ENCODE data around the gene VEGFB. TPM values are rescaled to one million over a fixed set of nuclear protein-coding genes. Genes with fewer than 3 reads are reported as not detected.

The VEGFB gene
- total RNA-seq, 1 donor from 2014 or later, result 134 TPM

DNA sequence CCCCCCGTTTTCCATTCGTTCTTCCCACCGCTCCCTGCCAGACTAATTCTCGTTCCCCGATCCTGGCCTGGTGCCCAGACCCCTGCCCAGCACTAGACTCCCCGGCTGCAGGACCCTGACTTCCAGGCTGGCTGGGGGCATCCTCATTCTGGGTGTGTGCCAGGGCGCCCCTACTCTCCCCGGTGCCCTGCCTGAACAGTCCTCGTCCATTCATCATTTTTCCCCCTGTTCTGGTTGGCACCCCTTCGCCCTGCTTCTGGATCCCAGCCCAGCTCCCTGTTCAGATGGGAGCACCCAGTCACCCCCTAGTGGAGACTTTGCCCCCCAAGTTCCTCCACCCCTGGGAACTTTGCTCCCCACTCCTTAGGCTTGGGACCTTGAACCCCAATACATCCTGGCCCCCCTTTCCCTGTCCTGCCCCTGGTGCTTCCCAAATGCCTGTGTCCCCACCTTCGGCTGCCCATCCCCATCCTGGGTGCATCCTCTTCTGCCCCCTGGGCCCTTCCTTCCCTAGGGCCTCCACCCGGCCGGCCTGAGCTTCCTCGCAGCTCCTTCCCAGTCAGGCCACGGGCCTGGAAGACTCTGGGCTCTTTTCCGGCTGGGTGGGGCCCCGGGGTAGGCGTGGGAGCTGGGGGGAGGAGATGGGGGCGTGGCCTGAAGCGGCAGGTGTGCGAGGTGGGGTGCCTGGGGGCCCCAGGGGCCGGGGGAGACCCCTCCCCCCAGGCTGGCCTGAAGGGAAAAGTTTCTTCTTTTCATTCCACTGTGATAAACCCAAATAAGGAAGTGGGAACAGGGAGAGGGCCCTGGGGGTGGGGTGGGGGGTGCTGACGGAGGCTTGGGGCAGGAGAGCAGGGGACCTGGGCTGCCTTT, 17.9 kb downstream of the VEGFB start:
- DNase-seq (ENCODE audit: low spot score), result peak; percentile 81
- ATAC-seq, result peak; percentile 22
- intact Hi-C loops (cut with DNase I), result no loop called here

DNA sequence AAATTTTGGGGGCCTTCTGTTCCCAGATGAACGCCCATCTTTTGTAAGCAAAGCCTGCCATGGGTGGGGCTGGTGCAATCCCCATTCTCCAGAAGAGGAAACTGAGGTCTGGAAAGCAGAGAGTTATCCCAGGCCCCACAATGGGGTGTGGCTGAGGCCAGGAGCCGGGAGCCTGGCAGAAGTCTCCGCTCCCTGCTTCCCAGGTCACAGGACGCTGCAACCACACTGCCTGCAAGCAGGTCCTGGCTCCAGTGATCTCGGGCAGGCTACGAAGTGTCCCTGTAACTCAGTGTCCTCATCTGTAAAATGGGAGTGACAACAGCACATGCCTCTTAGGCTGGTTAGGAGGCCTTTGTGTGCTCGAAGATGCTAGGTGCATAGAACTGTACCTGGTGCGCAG, 18.7 kb downstream of the VEGFB start:
- DNase-seq (ENCODE audit: low spot score) (no peak), ATAC-seq (no peak)
- intact Hi-C loops (cut with DNase I), result no loop called here

DNA sequence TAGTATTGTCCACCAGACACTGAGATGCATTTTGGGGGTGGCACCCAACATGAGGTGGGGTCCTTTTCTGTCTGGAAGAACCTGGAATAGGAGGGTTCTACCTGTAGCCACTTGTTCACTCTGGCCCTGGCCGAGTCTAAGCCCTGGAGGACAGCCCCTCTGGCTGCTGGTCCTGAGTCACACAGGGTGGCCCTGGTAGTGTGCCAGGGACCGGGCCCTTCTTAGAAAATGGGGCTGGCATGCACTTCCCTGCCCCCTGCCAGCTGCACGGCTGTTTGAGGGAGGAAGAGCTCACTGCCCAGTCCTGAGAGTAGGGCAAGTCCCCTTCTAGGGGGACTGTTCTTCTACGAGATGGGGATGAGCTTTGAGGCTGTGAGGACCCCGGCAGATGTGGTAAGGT, 19.1 kb downstream of the VEGFB start:
- intact Hi-C loops (cut with DNase I), result no loop called here
- no peak for DNase-seq (ENCODE audit: low spot score)
- ATAC-seq, result no peak

DNA sequence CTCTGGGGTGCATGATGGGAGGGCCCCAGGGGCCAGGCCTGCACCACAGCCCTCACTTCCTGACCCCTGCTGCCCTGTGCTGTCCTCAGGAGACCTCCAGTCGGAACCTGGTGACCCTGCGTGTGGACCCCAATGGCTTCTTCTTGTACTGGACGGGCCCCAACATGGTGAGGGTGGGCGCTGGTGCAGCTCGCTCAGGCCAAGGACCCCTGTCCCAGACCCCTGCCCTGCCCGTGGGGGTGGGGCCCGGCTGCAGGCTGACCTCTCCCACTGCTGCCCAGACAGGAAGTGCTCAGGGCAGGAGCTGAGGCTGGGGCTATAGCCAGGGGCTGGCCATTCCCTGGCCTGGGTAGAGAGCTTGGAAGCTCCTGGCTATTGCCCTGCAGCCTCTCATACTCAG, 19.9 kb downstream of the VEGFB start:
- no peak for ATAC-seq
- intact Hi-C loops (cut with DNase I), result no loop called here
- DNase-seq (ENCODE audit: low spot score), result no peak

DNA sequence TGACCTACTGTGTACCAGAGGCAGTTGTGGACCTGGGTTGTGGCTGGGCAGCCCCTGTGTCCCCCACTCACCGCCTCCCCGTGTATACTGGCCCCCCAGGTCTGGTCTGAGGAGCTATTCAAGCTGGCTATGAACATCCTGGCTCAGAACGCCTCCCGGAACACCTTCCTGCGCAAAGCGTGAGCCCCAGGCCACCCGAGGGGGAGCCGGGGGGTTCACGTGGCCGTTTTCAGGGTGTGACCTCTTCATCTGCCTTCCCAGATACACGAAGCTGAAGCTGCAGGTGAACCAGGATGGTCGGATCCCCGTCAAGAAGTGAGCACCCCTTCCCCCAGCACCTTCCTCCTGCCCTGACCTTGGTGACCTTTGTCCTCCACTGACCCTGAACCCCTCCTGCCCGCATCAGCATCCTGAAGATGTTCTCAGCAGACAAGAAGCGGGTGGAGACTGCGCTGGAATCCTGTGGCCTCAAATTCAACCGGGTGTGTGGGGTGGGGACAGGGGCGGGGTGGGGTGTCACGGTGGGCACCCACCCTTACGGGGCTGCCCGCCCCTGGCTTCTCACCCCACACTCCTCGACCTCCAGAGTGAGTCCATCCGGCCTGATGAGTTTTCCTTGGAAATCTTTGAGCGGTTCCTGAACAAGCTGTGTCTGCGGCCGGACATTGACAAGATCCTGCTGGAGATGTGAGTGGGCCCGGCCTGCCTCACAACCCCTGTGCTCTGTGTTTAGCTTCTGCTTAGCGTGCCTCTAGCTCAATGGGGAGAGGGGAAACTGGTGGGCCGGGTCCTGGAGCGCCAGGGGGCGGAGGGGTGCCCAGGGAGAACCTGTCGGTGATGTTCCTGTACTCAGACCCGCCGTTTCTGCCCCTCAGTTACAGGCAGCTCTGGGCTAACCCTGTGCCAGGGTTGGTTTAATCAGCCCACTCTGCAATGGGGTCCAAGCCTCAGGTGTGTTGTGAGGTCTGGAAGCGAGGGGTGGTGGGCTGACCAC, 21.0 kb downstream of the VEGFB start:
- ATAC-seq (no peak), DNase-seq (ENCODE audit: low spot score) (no peak)
- intact Hi-C loops (cut with DNase I), result no loop called here

DNA sequence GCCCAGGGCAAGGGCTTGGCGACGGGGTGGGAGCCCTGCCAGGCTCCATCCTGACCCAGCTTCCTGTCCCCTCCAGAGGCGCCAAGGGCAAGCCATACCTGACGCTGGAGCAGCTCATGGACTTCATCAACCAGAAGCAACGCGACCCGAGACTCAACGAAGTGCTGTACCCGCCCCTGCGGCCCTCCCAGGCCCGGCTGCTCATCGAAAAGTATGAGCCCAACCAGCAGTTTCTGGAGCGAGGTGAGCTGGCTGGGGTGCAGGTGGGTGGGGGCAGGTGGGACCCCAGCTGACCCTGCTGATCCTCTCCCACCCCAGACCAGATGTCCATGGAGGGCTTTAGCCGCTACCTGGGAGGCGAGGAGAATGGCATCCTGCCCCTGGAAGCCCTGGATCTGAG, 21.9 kb downstream of the VEGFB start:
- intact Hi-C loops (cut with DNase I), result no loop called here
- no peak for DNase-seq (ENCODE audit: low spot score)
- ATAC-seq, result no peak

DNA sequence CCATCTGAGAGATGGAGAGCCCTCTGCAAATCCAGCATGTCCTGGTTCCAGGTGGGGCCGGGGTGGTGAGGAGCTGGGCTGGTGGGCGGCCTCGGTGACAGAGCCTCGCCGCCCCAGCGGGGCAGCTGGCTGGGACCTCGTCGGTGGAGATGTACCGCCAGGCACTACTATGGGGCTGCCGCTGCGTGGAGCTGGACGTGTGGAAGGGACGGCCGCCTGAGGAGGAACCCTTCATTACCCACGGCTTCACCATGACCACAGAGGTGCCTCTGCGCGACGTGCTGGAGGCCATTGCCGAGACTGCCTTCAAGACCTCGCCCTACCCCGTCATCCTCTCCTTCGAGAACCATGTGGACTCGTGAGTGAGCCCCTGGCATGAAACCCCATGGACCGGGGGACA, 24.0 kb downstream of the VEGFB start:
- DNase-seq (ENCODE audit: low spot score) (no peak), ATAC-seq (no peak)
- intact Hi-C loops (cut with DNase I), result no loop called here

DNA sequence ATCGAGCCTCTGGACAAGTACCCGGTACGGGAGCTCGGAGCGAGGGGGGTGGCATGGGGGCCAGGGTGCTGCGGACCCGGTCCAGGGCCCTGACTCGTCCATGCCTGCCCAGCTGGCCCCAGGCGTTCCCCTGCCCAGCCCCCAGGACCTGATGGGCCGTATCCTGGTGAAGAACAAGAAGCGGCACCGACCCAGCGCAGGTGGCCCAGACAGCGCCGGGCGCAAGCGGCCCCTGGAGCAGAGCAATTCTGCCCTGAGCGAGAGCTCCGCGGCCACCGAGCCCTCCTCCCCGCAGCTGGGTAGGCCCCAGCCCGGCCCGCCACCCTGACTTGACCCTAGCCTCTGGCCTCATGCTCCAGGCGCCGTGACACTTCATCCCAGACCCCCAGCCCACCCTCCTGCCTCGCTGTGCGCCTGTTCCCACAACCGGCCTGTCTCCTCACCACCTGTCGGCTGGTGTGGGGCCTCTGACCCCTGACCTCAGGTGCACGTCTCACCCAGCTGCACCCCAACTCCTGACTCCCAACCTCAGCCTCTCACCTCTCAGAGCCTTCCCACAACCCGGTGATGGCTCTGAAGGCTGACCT, 24.7 kb downstream of the VEGFB start:
- ATAC-seq (no peak), DNase-seq (ENCODE audit: low spot score) (no peak)
- intact Hi-C loops (cut with DNase I), result no loop called here

DNA sequence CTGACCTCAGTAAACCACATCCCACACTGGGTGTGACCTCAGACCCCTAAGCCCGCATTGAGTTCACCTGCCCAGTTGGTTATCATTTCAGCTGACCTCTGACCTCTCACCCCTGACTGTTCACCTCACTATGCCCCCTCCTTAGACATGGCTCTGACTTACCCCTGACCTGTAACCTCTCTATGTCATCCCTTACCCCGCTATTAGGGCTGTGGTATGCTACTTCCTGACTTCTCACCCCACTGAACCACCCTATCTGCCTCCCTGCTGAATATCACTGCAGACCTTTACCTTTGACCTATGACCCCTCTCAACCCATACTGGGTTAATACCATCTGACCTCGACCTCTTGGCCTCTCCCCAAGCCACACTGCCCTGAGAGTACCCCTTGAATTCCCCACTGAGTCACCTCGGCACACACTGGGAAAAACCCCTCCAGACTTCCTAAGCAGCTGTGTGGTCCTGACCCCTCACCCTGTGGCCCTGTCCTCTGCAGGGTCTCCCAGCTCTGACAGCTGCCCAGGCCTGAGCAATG, 25.2 kb downstream of the VEGFB start:
- intact Hi-C loops (cut with DNase I), result no loop called here
- no peak for ATAC-seq
- DNase-seq (ENCODE audit: low spot score), result no peak

DNA sequence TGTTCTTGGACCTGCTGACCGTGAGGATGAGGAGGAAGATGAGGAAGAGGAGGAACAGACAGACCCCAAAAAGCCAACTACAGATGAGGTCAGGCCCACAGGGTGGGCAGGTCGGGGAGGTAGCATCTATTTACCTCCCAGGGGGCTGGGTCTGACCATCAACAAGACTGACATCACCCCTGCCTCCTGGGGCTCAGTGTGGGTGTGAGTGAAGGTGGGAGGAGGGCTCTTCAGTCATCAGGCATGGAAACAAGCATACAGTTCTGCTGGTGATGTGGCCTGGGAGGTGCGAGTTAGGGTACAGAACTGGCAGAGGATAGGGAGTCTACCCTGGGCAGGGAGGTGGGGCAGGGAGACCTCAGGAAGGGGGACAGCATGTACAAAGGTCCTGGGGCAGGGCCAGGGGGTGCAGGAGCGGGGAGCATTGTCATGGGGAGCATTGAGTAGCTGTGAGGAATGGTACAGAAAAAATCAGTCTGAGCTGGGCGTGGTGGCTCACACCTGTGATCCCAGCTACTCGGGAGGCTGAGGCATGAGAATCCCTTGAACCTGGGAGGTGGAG, 25.8 kb downstream of the VEGFB start:
- intact Hi-C loops (cut with DNase I), result no loop called here
- no peak for ATAC-seq
- DNase-seq (ENCODE audit: low spot score), result no peak

DNA sequence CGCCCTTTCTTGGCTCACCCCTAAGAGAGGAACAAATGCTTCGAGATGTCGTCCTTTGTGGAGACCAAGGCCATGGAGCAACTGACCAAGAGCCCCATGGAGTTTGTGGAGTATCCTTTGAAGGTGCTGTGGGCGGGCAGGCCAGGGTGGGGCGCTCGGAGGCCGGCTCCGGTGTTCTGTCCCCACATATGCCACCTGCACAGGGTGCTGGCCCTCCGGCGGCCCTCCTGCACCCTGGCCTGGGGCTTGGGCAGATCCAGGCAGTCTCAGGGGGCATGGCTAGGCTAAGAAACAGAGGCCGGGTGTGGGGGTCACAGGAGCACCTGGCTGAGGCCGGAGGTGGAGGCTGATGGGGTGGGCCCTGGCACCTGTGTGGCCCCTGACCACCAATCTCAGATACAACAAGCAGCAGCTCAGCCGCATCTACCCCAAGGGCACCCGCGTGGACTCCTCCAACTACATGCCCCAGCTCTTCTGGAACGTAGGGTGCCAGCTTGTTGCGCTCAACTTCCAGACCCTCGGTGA, 27.2 kb downstream of the VEGFB start:
- DNase-seq (ENCODE audit: low spot score) (no peak), ATAC-seq (no peak)

DNA sequence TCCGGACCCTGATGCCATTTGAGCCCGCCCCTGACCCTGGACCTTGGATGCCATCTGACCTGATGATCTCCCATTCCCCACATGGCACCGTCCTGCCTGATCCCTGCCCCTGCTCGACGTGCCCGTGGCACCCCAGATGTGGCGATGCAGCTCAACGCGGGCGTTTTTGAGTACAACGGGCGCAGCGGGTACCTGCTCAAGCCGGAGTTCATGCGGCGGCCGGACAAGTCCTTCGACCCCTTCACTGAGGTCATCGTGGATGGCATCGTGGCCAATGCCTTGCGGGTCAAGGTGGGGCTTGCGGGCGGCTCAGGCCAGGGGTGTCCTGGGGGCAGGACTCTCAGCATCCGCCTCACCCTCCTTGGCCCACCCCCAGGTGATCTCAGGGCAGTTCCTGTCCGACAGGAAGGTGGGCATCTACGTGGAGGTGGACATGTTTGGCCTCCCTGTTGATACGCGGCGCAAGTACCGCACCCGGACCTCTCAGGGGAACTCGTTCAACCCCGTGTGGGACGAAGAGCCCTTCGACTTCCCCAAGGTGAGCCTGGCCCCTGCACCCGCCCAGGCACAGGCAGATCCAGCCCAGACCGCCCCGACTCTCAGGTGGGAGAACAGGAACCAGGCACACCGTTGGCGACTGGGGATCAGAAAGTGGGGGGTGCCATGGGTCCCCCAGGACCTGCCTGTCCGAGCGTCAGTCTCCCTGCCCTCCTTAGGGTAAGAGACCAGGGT, 28.1 kb downstream of the VEGFB start:
- intact Hi-C loops (cut with DNase I), result no loop called here
- ATAC-seq, result no peak
- DNase-seq (ENCODE audit: low spot score), result no peak

More for the DNA sequence above, 27.2 kb downstream of the VEGFB start:
- intact Hi-C loops (cut with DNase I), result no loop called here

DNA sequence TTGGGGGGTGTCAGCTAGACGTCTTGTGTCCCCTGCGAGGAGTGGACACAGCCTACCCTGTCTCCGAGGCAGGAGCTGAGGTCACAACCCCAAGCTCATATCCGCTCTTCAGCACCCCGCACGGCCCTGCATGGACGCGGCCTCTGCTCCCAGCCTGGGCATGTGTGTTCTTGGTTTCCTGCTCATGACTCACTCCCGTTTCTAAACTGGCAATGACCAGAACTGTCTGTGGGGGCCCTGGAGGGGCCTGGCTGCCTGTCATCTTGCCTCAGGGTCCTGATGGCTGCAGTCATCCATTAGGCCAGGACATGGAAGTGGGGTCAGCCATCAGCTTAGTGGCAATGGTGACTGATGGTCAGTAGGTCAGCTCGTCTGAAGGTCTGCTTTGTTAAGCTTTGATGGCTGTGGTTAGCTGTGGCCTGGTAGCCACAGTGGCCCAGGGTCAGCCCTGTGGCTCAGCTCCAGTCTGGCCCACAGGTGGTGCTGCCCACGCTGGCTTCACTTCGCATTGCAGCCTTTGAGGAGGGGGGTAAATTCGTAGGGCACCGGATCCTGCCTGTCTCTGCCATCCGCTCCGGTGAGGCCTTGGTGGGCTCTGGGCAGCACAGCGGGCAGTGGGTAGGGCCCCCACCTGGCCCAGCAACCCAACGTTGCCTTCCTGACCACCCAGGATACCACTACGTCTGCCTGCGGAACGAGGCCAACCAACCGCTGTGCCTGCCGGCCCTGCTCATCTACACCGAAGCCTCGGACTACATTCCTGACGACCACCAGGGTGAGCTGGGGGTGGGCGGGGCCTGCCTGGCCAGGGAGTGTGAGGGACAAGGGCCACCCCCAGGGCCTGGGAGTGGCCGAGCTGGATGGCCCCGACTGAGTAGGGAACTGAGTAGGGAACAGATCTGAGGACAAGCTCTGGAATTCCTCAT, 28.9 kb downstream of the VEGFB start:
- no peak for DNase-seq (ENCODE audit: low spot score)
- ATAC-seq, result no peak

DNA sequence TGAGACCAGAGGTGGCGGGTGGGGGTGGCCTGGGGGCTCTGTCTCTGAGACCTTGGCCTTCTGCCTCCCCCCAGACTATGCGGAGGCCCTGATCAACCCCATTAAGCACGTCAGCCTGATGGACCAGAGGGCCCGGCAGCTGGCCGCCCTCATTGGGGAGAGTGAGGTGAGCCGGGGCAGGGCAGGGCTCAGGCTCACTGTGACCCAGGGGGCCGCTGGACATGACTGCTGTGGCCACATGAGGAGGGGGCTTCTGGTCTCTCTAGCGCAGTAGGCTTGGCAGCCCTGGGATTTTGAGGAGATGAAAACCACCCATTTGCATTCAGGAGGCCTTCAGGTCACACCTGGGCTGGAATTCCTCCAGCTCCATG, 29.5 kb downstream of the VEGFB start:
- ATAC-seq (no peak), DNase-seq (ENCODE audit: low spot score) (no peak)
- intact Hi-C loops (cut with DNase I), result no loop called here

More for the DNA sequence above, 28.9 kb downstream of the VEGFB start:
- intact Hi-C loops (cut with DNase I), result no loop called here

DNA sequence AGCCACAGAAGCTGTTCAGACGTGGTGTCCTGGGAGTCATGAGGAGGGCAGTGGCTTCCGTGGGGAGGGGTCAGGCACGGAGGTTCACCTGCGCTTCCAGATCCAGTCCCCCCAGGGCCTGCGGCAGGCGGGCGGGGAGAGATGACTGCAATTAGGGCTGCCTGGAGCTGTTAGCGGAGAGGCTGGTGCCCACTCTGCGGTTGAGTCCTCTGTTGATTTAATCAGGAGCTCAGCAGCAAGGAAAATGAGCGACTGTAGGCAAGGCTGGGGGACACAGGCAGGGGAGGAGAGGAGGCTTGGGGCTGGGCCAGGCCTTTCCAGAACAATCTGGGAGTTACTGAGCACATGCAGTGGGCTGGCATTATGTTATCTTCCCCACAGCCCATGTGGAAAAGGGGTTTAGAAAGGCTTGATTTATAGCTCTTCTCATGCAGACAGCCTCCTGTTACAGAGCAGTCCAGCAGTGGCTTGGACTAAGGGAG, 30.0 kb downstream of the VEGFB start:
- DNase-seq (ENCODE audit: low spot score) (no peak), ATAC-seq (no peak)
- intact Hi-C loops (cut with DNase I), result no loop called here

DNA sequence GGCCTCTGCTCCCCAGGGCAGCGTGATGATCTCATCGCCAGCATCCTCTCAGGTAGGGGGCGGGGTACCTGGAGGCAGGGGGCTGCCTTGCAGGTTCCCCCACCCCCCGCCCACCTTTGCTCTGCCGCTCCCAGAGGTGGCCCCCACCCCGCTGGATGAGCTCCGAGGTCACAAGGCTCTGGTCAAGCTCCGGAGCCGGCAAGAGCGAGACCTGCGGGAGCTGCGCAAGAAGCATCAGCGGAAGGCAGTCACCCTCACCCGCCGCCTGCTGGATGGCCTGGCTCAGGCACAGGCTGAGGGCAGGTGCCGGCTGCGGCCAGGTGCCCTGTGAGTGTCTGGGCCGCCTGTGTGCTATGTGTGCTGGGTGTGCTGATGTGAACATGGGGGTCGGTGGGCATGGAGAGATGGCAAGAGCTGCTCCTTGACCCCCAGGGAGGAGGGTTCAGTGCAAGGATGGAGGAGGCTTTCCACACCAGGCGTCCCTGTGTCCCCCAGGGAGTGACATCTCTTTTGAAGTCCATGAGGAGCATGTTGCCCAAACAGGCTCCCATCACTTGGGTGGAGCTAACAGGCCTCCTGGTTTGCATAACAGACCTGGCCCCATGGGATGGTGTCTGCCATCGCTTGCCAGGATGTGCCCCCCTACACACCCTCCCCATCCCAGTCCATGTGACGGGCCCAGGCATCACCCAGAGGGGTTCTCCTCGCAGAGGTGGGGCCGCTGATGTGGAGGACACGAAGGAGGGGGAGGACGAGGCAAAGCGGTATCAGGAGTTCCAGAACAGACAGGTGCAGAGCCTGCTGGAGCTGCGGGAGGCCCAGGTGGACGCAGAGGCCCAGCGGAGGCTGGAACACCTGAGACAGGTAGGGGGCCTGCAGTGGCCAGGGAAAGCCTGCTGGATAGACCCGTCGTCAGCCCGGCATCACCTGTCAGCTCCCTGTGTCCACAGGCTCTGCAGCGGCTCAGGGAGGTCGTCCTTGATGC, 31.1 kb downstream of the VEGFB start:
- no peak for ATAC-seq
- intact Hi-C loops (cut with DNase I), result no loop called here

More for the DNA sequence above, 31.1 kb downstream of the VEGFB start:
- DNase-seq (ENCODE audit: low spot score), result no peak
